ENCODE results near the gene PDHA2. TPM values are rescaled to one million over a fixed set of nuclear protein-coding genes. Genes with fewer than 3 reads are reported as not detected.

The PDHA2 gene
- not detected in 2 replicates for total RNA-seq

DNA sequence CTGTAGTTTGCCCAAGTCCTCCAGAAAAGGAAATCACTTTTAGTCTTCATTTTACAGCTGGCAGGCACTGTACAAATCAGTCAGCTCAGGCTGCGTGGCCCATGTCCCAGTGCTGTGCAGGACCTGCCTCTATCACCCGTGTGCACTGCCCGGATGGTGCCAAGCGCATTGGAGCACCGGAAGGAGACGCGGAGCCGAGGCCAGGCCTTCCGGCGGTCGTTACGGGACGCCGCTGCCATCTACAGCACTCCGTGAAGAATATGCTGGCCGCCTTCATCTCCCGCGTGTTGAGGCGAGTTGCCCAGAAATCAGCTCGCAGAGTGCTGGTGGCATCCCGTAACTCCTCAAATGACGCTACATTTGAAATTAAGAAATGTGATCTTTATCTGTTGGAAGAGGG lies at the start of gene PDHA2:
PDHA2 (plus strand) TSS at position 203 of the 400 bp plus-strand sequence; CDS start at position 261, 58 bp downstream.

